ENCODE data around the gene PCOLCE2. TPM values are rescaled to one million over a fixed set of nuclear protein-coding genes. Genes with fewer than 3 reads are reported as not detected.

Gene PCOLCE2
- total and polyA plus RNA-seq, 2 donors: 2.0 to 4.7 TPM

DNA sequence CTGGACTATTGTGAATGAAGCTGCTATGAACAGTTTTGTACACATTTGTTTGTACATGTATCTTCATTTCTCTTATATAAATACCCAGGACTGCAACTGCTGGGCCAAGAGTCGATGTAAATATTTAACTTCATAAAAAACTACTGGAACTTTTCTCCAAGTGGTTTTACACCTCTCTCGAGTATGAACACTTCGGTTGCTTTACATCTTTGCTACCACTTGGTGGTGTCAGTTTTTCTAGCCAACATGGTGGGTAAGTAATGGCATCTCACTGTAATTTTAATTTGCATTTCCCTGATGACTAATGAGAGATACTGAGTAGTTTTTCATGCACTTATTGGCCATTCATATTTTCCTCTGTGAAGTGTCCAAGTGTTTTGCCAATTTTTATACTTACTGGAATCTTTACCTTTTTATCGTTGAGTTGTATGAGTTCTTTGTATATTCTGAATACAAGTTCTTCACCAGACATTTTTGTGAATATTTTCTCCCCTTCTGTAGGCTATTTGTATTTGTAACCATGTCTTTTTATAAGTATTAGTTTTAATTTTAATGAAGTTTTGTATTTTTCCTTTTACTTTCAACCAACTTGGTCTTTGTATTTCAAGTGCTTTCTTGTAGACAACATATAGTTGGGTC lies 44.4 kb downstream of the PCOLCE2 start:
- WGBS: 87% methylated on average over 4 of the region's 4 CpGs
- H3K36me3 ChIP-seq (ENCODE audit: control insufficient read depth in 2 of 2, insufficient read depth in 2 of 2, low read length in 1 of 2): no peaks in the 10 kb centered on the region
- no peak overlapping the region for H3K4me3 ChIP-seq (ENCODE audit: low read length in 2 of 2)
- no peaks in the 10 kb centered on the region for H3K27me3 ChIP-seq (ENCODE audit: control insufficient read depth in 2 of 2, insufficient read depth in 1 of 2, low read length in 1 of 2)
- H3K9me3 ChIP-seq (ENCODE audit: control insufficient read depth in 2 of 2, insufficient read depth in 1 of 2, low read length in 1 of 2): no peaks in the 10 kb centered on the region
- DNase-seq (ENCODE audit: low read depth in 6 of 9, low spot score in 9 of 9): peak in 1 of 9 donors; percentile 22
- H3K27ac ChIP-seq (ENCODE audit: low read depth in 1 of 2, low read length in 1 of 2): no peak overlapping the region
- no peaks in the 10 kb centered on the region for H3K4me1 ChIP-seq (ENCODE audit: control insufficient read depth in 2 of 2, insufficient read depth in 2 of 2, low read length in 2 of 2)

DNA sequence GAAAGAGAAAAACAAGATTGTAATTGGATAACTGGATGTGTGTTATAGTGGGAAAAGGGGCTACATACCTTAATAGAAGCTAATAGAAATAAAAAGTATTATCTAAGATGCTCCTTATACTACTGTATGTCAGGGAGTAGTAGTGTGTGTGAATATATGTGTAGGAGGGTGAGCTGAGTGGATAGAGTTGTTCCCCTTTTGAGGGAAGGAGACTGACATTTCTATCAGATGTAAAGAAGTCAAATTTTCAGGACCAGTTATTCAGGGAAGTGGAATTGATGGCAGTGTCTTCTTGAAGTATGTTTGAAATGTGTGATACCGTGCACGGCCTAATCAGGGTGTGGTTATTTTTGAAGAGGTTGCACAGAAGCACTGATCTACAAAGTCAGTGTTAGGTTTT lies 49.1 kb downstream of the PCOLCE2 start:
- H3K36me3 ChIP-seq (ENCODE audit: control insufficient read depth in 2 of 2, insufficient read depth in 2 of 2, low read length in 1 of 2): no peaks in the 10 kb centered on the region
- DNase-seq (ENCODE audit: low read depth in 6 of 9, low spot score in 9 of 9): no peak
- H3K4me1 ChIP-seq (ENCODE audit: control insufficient read depth in 2 of 2, insufficient read depth in 2 of 2, low read length in 2 of 2): no peaks in the 10 kb centered on the region
- H3K27ac ChIP-seq (ENCODE audit: low read depth in 1 of 2, low read length in 1 of 2): no peak overlapping the region
- WGBS: 97% methylated on average over 2 of the region's 2 CpGs
- H3K27me3 ChIP-seq (ENCODE audit: control insufficient read depth in 2 of 2, insufficient read depth in 1 of 2, low read length in 1 of 2): no peaks in the 10 kb centered on the region
- H3K4me3 ChIP-seq (ENCODE audit: low read length in 2 of 2): no peak overlapping the region
- H3K9me3 ChIP-seq (ENCODE audit: control insufficient read depth in 2 of 2, insufficient read depth in 1 of 2, low read length in 1 of 2): no peaks in the 10 kb centered on the region

GRCh38 chr3:142837526-142837925 lies 51.4 kb downstream of the PCOLCE2 start:
- Histone ChIP-seq H3K36me3 (ENCODE audit: control insufficient read depth in 2 of 2, insufficient read depth in 2 of 2, low read length in 1 of 2) (no peaks in the 10 kb centered on the region), H3K27ac (ENCODE audit: low read depth in 1 of 2, low read length in 1 of 2) (no peak overlapping the region), H3K4me3 (ENCODE audit: low read length in 2 of 2) (no peak overlapping the region), H3K4me1 (ENCODE audit: control insufficient read depth in 2 of 2, insufficient read depth in 2 of 2, low read length in 2 of 2) (no peaks in the 10 kb centered on the region), H3K27me3 (ENCODE audit: control insufficient read depth in 2 of 2, insufficient read depth in 1 of 2, low read length in 1 of 2) (no peaks in the 10 kb centered on the region), H3K9me3 (ENCODE audit: control insufficient read depth in 2 of 2, insufficient read depth in 1 of 2, low read length in 1 of 2) (no peaks in the 10 kb centered on the region)
- WGBS: 100% methylated on average over 1 of the region's 1 CpG
- no peak for DNase-seq (ENCODE audit: low read depth in 6 of 9, low spot score in 9 of 9)

- Histone ChIP-seq H3K4me1 (ENCODE audit: control insufficient read depth in 2 of 2, insufficient read depth in 2 of 2, low read length in 2 of 2) (no peaks in the 10 kb centered on the region), H3K27me3 (ENCODE audit: control insufficient read depth in 2 of 2, insufficient read depth in 1 of 2, low read length in 1 of 2) (peaks cover 0 to 3% of the 10 kb centered on the region in 2 donors), H3K9me3 (ENCODE audit: control insufficient read depth in 2 of 2, insufficient read depth in 1 of 2, low read length in 1 of 2) (no peaks in the 10 kb centered on the region), H3K27ac (ENCODE audit: low read depth in 1 of 2, low read length in 1 of 2) (no peak overlapping the region), H3K4me3 (ENCODE audit: low read length in 2 of 2) (no peak overlapping the region), H3K36me3 (ENCODE audit: control insufficient read depth in 2 of 2, insufficient read depth in 2 of 2, low read length in 1 of 2) (no peaks in the 10 kb centered on the region)
- 42% methylated on average over 9 of the region's 9 CpGs for WGBS
- peak; percentile 28 to 73 (median 53) for DNase-seq (ENCODE audit: low read depth in 6 of 9, low spot score in 9 of 9)
Observed at GRCh38 chr3:142828703-142829305, 60.1 kb downstream of the PCOLCE2 start.

DNA sequence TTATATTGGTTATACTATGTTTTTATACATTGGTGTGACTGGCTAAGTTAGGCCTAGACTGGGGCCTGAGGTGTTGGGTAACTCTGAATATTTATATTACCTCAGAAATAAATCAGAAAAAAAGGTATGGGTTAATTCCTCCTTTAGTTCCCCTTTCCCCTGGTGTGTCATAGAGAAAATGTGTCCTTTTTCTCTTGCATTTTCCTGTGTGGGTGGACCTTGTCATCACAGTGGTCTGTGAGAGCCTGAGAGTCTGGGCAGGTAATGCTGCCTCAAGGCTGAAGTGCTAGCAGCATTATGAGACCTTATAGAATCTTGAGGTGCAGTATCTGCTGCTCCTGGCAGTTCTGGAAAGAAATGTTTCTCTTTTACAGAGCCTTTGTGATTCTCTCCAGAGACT lies 69.7 kb downstream of the PCOLCE2 start:
- H3K4me1 ChIP-seq (ENCODE audit: control insufficient read depth in 2 of 2, insufficient read depth in 2 of 2, low read length in 2 of 2): no peaks in the 10 kb centered on the region
- no peaks in the 10 kb centered on the region for H3K9me3 ChIP-seq (ENCODE audit: control insufficient read depth in 2 of 2, insufficient read depth in 1 of 2, low read length in 1 of 2)
- no peaks in the 10 kb centered on the region for H3K36me3 ChIP-seq (ENCODE audit: control insufficient read depth in 2 of 2, insufficient read depth in 2 of 2, low read length in 1 of 2)
- H3K27ac ChIP-seq (ENCODE audit: low read depth in 1 of 2, low read length in 1 of 2): no peak overlapping the region
- no peaks in the 10 kb centered on the region for H3K27me3 ChIP-seq (ENCODE audit: control insufficient read depth in 2 of 2, insufficient read depth in 1 of 2, low read length in 1 of 2)
- no peak overlapping the region for H3K4me3 ChIP-seq (ENCODE audit: low read length in 2 of 2)
- DNase-seq (ENCODE audit: low read depth in 6 of 9, low spot score in 9 of 9): no peak

- Histone ChIP-seq H3K9me3 (ENCODE audit: control insufficient read depth in 2 of 2, insufficient read depth in 1 of 2, low read length in 1 of 2) (no peaks in the 10 kb centered on the region), H3K36me3 (ENCODE audit: control insufficient read depth in 2 of 2, insufficient read depth in 2 of 2, low read length in 1 of 2) (no peaks in the 10 kb centered on the region), H3K4me1 (ENCODE audit: control insufficient read depth in 2 of 2, insufficient read depth in 2 of 2, low read length in 2 of 2) (no peaks in the 10 kb centered on the region), H3K27ac (ENCODE audit: low read depth in 1 of 2, low read length in 1 of 2) (no peak overlapping the region), H3K27me3 (ENCODE audit: control insufficient read depth in 2 of 2, insufficient read depth in 1 of 2, low read length in 1 of 2) (no peaks in the 10 kb centered on the region), H3K4me3 (ENCODE audit: low read length in 2 of 2) (no peak overlapping the region)
- no peak for DNase-seq (ENCODE audit: low read depth in 6 of 9, low spot score in 9 of 9)
- 92% methylated on average over 9 of the region's 9 CpGs for WGBS
Observed at GRCh38 chr3:142818651-142819050, 70.2 kb downstream of the PCOLCE2 start.

DNA sequence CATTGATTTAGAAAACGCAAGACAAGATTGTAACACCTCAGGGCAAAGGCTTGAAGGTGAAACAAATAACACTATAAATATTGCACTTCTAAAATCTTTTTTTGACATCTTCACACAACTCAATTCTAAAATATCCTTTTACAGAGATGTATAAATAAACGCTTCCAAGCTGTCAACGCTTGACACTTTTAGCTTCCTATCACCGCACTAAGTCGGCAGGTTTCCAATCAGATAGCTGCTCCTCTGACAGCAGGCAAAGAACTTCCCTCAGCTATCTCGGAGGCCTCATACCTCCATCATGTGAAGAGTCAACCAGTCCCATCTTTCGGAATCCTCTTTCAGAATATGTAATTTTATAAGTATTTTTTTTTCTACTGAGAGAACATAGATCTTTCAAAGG lies 71.0 kb downstream of the PCOLCE2 start:
- DNase-seq (ENCODE audit: low read depth in 6 of 9, low spot score in 9 of 9): no peak
- Histone ChIP-seq H3K9me3 (ENCODE audit: control insufficient read depth in 2 of 2, insufficient read depth in 1 of 2, low read length in 1 of 2) (no peaks in the 10 kb centered on the region), H3K27me3 (ENCODE audit: control insufficient read depth in 2 of 2, insufficient read depth in 1 of 2, low read length in 1 of 2) (no peaks in the 10 kb centered on the region), H3K36me3 (ENCODE audit: control insufficient read depth in 2 of 2, insufficient read depth in 2 of 2, low read length in 1 of 2) (no peaks in the 10 kb centered on the region), H3K4me1 (ENCODE audit: control insufficient read depth in 2 of 2, insufficient read depth in 2 of 2, low read length in 2 of 2) (no peaks in the 10 kb centered on the region), H3K4me3 (ENCODE audit: low read length in 2 of 2) (no peak overlapping the region), H3K27ac (ENCODE audit: low read depth in 1 of 2, low read length in 1 of 2) (no peak overlapping the region)
- WGBS: 92% methylated on average over 7 of the region's 7 CpGs

DNA sequence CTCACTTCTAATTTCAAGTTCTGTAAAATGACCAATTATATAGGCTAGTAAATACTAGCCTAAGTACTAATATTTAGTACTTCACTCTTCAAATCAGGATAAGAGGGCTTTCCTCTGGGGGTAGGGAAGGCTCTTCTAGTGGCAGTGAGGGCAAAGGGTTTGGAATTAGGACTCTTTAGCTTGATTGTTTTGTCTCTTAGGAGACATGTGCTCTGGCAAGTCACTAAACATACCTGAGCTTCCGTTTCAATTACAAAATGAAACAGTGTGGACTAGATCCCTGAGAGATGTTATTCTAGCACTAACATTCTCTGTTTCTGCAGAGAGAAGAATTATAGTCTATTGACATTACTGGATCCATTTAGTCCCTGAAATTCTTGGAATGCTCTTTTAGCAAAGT lies 71.5 kb downstream of the PCOLCE2 start:
- 93% methylated on average over 1 of the region's 1 CpG for WGBS
- no peaks in the 10 kb centered on the region for H3K9me3 ChIP-seq (ENCODE audit: control insufficient read depth in 2 of 2, insufficient read depth in 1 of 2, low read length in 1 of 2)
- H3K36me3 ChIP-seq (ENCODE audit: control insufficient read depth in 2 of 2, insufficient read depth in 2 of 2, low read length in 1 of 2): no peaks in the 10 kb centered on the region
- H3K27ac ChIP-seq (ENCODE audit: low read depth in 1 of 2, low read length in 1 of 2): no peak overlapping the region
- DNase-seq (ENCODE audit: low read depth in 6 of 9, low spot score in 9 of 9): no peak
- no peaks in the 10 kb centered on the region for H3K27me3 ChIP-seq (ENCODE audit: control insufficient read depth in 2 of 2, insufficient read depth in 1 of 2, low read length in 1 of 2)
- H3K4me1 ChIP-seq (ENCODE audit: control insufficient read depth in 2 of 2, insufficient read depth in 2 of 2, low read length in 2 of 2): no peaks in the 10 kb centered on the region
- no peak overlapping the region for H3K4me3 ChIP-seq (ENCODE audit: low read length in 2 of 2)

DNA sequence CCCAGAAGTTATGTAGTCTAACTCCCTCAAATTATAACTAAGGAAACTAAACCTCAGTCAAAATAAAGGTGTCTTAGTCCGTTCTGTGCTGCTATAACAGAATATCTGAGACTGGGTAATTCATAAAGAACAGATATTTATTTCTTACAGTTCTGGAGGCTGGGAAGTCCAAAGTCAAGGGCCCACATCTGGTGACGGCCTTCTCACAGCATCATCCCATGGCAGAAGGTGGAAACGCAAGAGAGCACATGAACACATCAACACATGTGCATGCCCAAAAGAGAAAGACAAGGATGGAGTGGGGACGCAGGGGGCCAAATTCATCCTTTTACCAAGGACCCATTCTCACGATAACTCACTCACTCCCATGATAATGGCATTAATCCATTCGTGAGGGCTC lies 73.1 kb downstream of the PCOLCE2 start:
- WGBS: 96% methylated on average over 6 of the region's 6 CpGs
- H3K27ac ChIP-seq (ENCODE audit: low read depth in 1 of 2, low read length in 1 of 2): no peak overlapping the region
- no peak for DNase-seq (ENCODE audit: low read depth in 6 of 9, low spot score in 9 of 9)
- no peaks in the 10 kb centered on the region for H3K36me3 ChIP-seq (ENCODE audit: control insufficient read depth in 2 of 2, insufficient read depth in 2 of 2, low read length in 1 of 2)
- no peak overlapping the region for H3K4me3 ChIP-seq (ENCODE audit: low read length in 2 of 2)
- H3K27me3 ChIP-seq (ENCODE audit: control insufficient read depth in 2 of 2, insufficient read depth in 1 of 2, low read length in 1 of 2): no peaks in the 10 kb centered on the region
- H3K4me1 ChIP-seq (ENCODE audit: control insufficient read depth in 2 of 2, insufficient read depth in 2 of 2, low read length in 2 of 2): no peaks in the 10 kb centered on the region
- no peaks in the 10 kb centered on the region for H3K9me3 ChIP-seq (ENCODE audit: control insufficient read depth in 2 of 2, insufficient read depth in 1 of 2, low read length in 1 of 2)
